ENCODE data around the gene GSDMA. TPM values are rescaled to one million over a fixed set of nuclear protein-coding genes. Genes with fewer than 3 reads are reported as not detected.

GSDMA gene
- total RNA-seq, 1 donor from 2014 or later = 0.29 TPM

GRCh38 chr17:39969375-39969774 lies 6.6 kb downstream of the GSDMA start:
- DNase-seq (no peak), ATAC-seq (peak; percentile 17)
- Histone ChIP-seq H3K27ac (no peak overlapping the region), H3K4me3 (no peak overlapping the region), H3K9me3 (no peaks in the 10 kb centered on the region), H3K36me3 (no peaks in the 10 kb centered on the region), H3K27me3 (no peaks in the 10 kb centered on the region), H3K4me1 (no peaks in the 10 kb centered on the region)
- TF ChIP-seq CTCF (IDR thresholded peaks at IDR 0.05) = no peak
- intact Hi-C loops (cut with DNase I) = no loop called here

GRCh38 chr17:39970157-39970692 lies 7.4 kb downstream of the GSDMA start:
- H3K27me3 ChIP-seq = no peaks in the 10 kb centered on the region
- H3K4me1 ChIP-seq = no peaks in the 10 kb centered on the region
- no peak overlapping the region for H3K27ac ChIP-seq
- TF ChIP-seq CTCF (IDR thresholded peaks at IDR 0.05) = no peak
- no peak overlapping the region for H3K4me3 ChIP-seq
- intact Hi-C loops (cut with DNase I) = no loop called here
- no peak for ATAC-seq
- H3K36me3 ChIP-seq = no peaks in the 10 kb centered on the region
- DNase-seq = no peak
- no peaks in the 10 kb centered on the region for H3K9me3 ChIP-seq

- intact Hi-C loops (cut with DNase I) = no loop called here
- TF ChIP-seq CTCF (IDR thresholded peaks at IDR 0.05) = no peak
- no peak overlapping the region for H3K4me3 ChIP-seq
- no peaks in the 10 kb centered on the region for H3K4me1 ChIP-seq
- no peaks in the 10 kb centered on the region for H3K27me3 ChIP-seq
- H3K36me3 ChIP-seq = no peaks in the 10 kb centered on the region
- ATAC-seq = no peak
- no peak overlapping the region for H3K27ac ChIP-seq
- DNase-seq = no peak
- no peaks in the 10 kb centered on the region for H3K9me3 ChIP-seq
These were observed 8.3 kb downstream of the GSDMA start for GRCh38 chr17:39971076-39971603.

GRCh38 chr17:39972271-39972670 lies 9.5 kb downstream of the GSDMA start:
- Histone ChIP-seq H3K9me3 (no peaks in the 10 kb centered on the region), H3K27ac (no peak overlapping the region), H3K4me1 (no peaks in the 10 kb centered on the region), H3K27me3 (no peaks in the 10 kb centered on the region), H3K4me3 (no peak overlapping the region), H3K36me3 (no peaks in the 10 kb centered on the region)
- TF ChIP-seq CTCF (IDR thresholded peaks at IDR 0.05) = no peak
- intact Hi-C loops (cut with DNase I) = no loop called here
- DNase-seq = no peak
- peak; percentile 64 for ATAC-seq

- H3K4me3 ChIP-seq = no peak overlapping the region
- no peaks in the 10 kb centered on the region for H3K36me3 ChIP-seq
- DNase-seq (no peak), ATAC-seq (no peak)
- no peaks in the 10 kb centered on the region for H3K27me3 ChIP-seq
- no peak for TF ChIP-seq CTCF (IDR thresholded peaks at IDR 0.05)
- H3K4me1 ChIP-seq = no peaks in the 10 kb centered on the region
- no peaks in the 10 kb centered on the region for H3K9me3 ChIP-seq
- no peak overlapping the region for H3K27ac ChIP-seq
- intact Hi-C loops (cut with DNase I) = no loop called here
These were observed 10.7 kb downstream of the GSDMA start for GRCh38 chr17:39973496-39973895.

- intact Hi-C loops (cut with DNase I) = no loop called here
These were observed 11.6 kb downstream of the GSDMA start for GRCh38 chr17:39974433-39974832.

More at GRCh38 chr17:39974433-39974832, 11.6 kb downstream of the GSDMA start:
- H3K4me3 ChIP-seq = no peak overlapping the region
- no peaks in the 10 kb centered on the region for H3K36me3 ChIP-seq
- peaks cover 3% of the 10 kb centered on the region for H3K4me1 ChIP-seq
- H3K9me3 ChIP-seq = no peaks in the 10 kb centered on the region
- no peak overlapping the region for H3K27ac ChIP-seq
- no peak for TF ChIP-seq CTCF (IDR thresholded peaks at IDR 0.05)
- no peak for ATAC-seq
- DNase-seq = no peak
- H3K27me3 ChIP-seq = no peaks in the 10 kb centered on the region
